Tibial nerve (tissue), 4 donors: ENCODE results near the gene SOX2.

Source experiments
- CTCF ChIP-seq, 5 experiments: fragments of 200-600 bp in 3 of 5; fragments of 450-650 bp in 2 of 5; sonication (generic) in 3 of 5; IDR thresholded peaks; one replicate each; pipeline ENCODE4 v1.5.1; 2016 to 2019; ENCODE audit warnings: antibody characterized with exemption in 5 of 5, mild to moderate bottlenecking in 3 of 5, moderate library complexity in 2 of 5
- EP300 ChIP-seq, 2 donors: sonication (generic); formaldehyde crosslinking; IDR thresholded peaks; one replicate each; pipeline ENCODE4 v1.6.1; 2017; ENCODE audit warnings: antibody characterized with exemption in 2 of 2, mild to moderate bottlenecking in 1 of 2
- POLR2A ChIP-seq, 2 donors: fragments of 450-650 bp; IDR thresholded peaks; one replicate each; pipeline ENCODE4 v1.6.1; 2017; ENCODE audit warnings: antibody characterized with exemption in 2 of 2, mild to moderate bottlenecking in 2 of 2, moderate library complexity in 2 of 2

GRCh38 chr3:181687731-181688130 is 24.0 kb upstream of the SOX2 start:
- TF ChIP-seq CTCF (IDR thresholded peaks at IDR 0.05): no peak
- TF ChIP-seq EP300 (IDR thresholded peaks at IDR 0.05): no peak
- no peak for TF ChIP-seq POLR2A (IDR thresholded peaks at IDR 0.05)
